Measurements from ENCODE around the gene IPO5. TPM values are rescaled to one million over a fixed set of nuclear protein-coding genes. Genes with fewer than 3 reads are reported as not detected.

IPO5 gene
- total RNA-seq, 2 experiments from 2014 or later: 81.8 to 116 TPM

- BruUV-seq (replicated peaks): no TSS peak
- ChIA-PET POLR2A (interaction anchor here (0.6 to 1.3 kb wide), 2 partner anchors 51 to 785 kb away, joined by 3 to 7 read pairs; no protein-coding TSS in a partner anchor), CTCF (ENCODE audit: unreplicated experiment) (no interaction called here)
- intact Hi-C loops (cut with micrococcal nuclease; ENCODE audit: unreplicated experiment): no loop called here
- Histone ChIP-seq H3K9me2 (ENCODE audit: insufficient read depth, low read length) (no peaks in the 10 kb centered on the region), H4K20me1 (ENCODE audit: insufficient read depth, low read length) (no peaks in the 10 kb centered on the region), H3K79me2 (ENCODE audit: insufficient read depth, low read depth, low read length) (no peaks in the 10 kb centered on the region), H3K36me3 (ENCODE audit: insufficient read depth, low read length) (no peaks in the 10 kb centered on the region), H3K4me1 (ENCODE audit: insufficient read depth, low read length, poor library complexity, severe bottlenecking) (no peaks in the 10 kb centered on the region), H3K4me3 (ENCODE audit: low read depth, low read length, poor library complexity, severe bottlenecking) (no peak overlapping the region), H2AFZ (ENCODE audit: low read length) (no peak overlapping the region), H3K27ac (ENCODE audit: low read depth, low read length, poor library complexity, severe bottlenecking) (no peak overlapping the region), H3K4me2 (ENCODE audit: low read length) (no peak overlapping the region), H3K9me3 (ENCODE audit: low read length) (no peaks in the 10 kb centered on the region)
- TF ChIP-seq EZH2phosphoT487 (IDR thresholded peaks at IDR 0.05; ENCODE audit: borderline replicate concordance, low read depth, low read length) (no peak), CTCF (conservative IDR thresholded peaks at IDR 0.05; ENCODE audit: low read length) (no peak)
- no peak for DNase-seq (ENCODE audit: low spot score)
Observed at GRCh38 chr13:97933776-97934175, 19.7 kb upstream of the IPO5 start.

GRCh38 chr13:97934590-97934989, 18.9 kb upstream of the IPO5 start:
- no TSS peak for BruUV-seq (replicated peaks)
- POLR2A ChIA-PET: interaction anchor here (1.3 kb wide), 1 partner anchor 52 kb away, joined by 3 read pairs; no protein-coding TSS in a partner anchor

More at GRCh38 chr13:97934590-97934989, 18.9 kb upstream of the IPO5 start:
- Histone ChIP-seq H3K9me3 (ENCODE audit: low read length) (no peaks in the 10 kb centered on the region), H3K4me3 (ENCODE audit: low read depth, low read length, poor library complexity, severe bottlenecking) (no peak overlapping the region), H3K4me1 (ENCODE audit: insufficient read depth, low read length, poor library complexity, severe bottlenecking) (no peaks in the 10 kb centered on the region), H3K79me2 (ENCODE audit: insufficient read depth, low read depth, low read length) (no peaks in the 10 kb centered on the region), H3K36me3 (ENCODE audit: insufficient read depth, low read length) (no peaks in the 10 kb centered on the region), H3K4me2 (ENCODE audit: low read length) (no peak overlapping the region), H3K9me2 (ENCODE audit: insufficient read depth, low read length) (no peaks in the 10 kb centered on the region), H3K27ac (ENCODE audit: low read depth, low read length, poor library complexity, severe bottlenecking) (no peak overlapping the region), H2AFZ (ENCODE audit: low read length) (no peak overlapping the region), H4K20me1 (ENCODE audit: insufficient read depth, low read length) (no peaks in the 10 kb centered on the region)
- no peak for DNase-seq (ENCODE audit: low spot score)
- CTCF ChIA-PET (ENCODE audit: unreplicated experiment): no interaction called here
- TF ChIP-seq EZH2phosphoT487 (IDR thresholded peaks at IDR 0.05; ENCODE audit: borderline replicate concordance, low read depth, low read length): no peak
- TF ChIP-seq CTCF (conservative IDR thresholded peaks at IDR 0.05; ENCODE audit: low read length): no peak
- intact Hi-C loops (cut with micrococcal nuclease; ENCODE audit: unreplicated experiment): no loop called here
